GM12872 (cell line): ENCODE data around the gene ANKRD13D.

ENCODE experiments used
- TF ChIP-seq, protein P1 (sequence below): IDR thresholded peaks from 3 replicates; pipeline ENCODE4 v1.5.1; 2011; ENCODE audit warnings: low read depth, mild to moderate bottlenecking, low read length, moderate library complexity; ENCODE audit not compliant: insufficient read depth

ANKRD13D gene

DNA sequence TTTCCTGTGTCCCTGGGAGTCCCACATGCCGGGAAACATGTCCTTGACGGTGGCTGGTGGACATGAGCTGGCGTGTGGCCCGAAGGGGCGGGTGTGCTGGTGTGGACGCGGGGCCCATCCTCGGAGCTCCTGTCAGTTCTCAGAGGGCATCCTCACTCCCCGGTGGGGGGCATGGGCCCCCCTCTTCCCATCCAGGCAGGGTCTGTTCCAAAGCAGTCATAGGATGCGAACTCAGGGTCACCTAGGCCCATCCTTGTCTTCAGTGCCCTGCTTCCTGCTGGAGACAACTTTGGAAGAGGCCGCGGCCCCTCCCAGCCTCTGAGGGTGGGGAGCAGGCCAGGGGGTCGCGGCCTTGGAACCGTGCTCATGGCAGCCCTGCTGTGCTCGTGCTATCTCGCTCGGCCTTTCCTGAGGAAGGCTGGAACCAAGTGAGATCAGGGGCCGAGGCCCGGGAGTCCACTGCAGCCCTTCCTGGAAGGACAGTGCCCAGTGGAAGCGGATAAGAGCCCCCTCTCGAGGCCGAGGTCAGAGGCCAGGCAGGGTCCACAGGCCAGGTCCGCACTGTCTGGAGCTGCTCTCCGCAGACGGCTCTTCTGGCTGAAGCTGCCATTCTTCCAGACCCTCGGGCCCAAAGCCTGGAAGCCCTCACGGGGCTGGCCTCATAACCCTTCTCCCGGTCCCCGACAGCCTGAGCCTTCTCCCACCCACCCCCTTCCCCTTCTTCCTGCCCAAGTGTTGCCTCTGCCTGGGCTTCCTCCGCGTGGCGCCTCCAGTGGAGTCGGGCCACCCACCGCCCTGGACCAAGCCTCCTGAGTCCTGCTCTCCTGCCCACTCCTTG lies 14.1 kb upstream of the ANKRD13D start:
- TF ChIP-seq, protein P1, sequence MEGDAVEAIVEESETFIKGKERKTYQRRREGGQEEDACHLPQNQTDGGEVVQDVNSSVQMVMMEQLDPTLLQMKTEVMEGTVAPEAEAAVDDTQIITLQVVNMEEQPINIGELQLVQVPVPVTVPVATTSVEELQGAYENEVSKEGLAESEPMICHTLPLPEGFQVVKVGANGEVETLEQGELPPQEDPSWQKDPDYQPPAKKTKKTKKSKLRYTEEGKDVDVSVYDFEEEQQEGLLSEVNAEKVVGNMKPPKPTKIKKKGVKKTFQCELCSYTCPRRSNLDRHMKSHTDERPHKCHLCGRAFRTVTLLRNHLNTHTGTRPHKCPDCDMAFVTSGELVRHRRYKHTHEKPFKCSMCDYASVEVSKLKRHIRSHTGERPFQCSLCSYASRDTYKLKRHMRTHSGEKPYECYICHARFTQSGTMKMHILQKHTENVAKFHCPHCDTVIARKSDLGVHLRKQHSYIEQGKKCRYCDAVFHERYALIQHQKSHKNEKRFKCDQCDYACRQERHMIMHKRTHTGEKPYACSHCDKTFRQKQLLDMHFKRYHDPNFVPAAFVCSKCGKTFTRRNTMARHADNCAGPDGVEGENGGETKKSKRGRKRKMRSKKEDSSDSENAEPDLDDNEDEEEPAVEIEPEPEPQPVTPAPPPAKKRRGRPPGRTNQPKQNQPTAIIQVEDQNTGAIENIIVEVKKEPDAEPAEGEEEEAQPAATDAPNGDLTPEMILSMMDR: no peak

DNA sequence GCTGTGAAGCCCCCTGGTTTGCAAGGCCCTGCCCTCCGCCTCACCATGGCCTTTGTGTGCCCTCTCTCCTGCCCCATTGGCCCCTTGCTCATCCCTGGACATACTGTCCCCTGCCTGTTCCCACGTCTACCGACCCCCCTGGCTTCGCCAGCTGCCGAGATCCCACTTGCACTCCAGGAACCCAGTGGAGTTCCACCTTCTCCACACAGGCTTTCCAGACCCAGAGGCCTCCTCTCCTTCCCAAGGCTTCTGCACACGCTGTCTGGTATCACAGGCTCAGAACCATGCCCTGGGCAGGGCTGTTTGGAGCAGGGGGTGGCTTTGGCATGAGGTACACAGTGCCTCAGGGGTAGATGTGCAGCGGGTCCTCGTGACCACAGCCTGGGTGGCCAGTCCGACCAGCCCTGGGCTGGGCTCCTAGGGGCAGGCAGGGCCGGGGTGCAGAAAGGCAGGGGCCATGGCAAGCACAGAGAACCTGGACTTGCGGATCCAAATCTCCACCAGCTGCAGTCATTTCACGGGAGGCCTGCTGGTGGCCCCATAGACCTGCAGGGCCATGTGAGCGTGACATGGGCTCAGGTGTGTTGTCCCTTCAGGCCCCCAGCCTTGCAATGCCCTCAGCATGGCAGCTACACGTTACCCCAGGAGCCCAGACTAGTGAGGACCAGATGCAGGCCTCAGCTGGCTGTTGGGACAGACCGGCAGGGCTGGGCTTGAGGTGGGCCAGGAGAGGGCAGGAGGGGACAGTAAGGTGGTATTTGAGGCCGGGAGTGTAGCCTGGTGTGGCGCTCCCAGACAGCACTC lies 13.3 kb upstream of the ANKRD13D start:
- TF ChIP-seq, protein P1: no peak

DNA sequence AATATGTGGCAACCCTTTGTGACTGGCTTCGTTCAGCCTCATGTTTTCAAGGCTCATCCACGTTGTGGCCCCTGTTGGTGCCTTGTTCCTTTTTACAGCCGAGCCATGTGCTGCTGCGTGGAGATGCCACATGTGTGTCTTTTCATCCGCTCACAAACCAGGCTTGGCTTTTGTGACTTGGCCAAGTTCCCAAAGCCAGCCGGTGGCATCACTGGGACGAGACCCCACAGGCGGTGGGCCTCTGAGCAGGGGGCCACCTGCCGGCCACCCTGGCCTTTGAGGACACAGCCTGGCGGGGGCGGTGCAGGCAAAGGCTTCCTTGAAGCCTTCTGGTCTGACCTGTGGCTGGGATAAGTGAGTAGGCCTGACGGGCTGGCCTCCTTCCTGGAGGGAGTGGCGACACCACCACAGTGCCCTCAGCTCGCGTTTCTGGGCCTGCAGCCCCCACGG lies 12.3 kb upstream of the ANKRD13D start:
- TF ChIP-seq, protein P1: peak; percentile 37; the same call in 1 of the 3 replicates

DNA sequence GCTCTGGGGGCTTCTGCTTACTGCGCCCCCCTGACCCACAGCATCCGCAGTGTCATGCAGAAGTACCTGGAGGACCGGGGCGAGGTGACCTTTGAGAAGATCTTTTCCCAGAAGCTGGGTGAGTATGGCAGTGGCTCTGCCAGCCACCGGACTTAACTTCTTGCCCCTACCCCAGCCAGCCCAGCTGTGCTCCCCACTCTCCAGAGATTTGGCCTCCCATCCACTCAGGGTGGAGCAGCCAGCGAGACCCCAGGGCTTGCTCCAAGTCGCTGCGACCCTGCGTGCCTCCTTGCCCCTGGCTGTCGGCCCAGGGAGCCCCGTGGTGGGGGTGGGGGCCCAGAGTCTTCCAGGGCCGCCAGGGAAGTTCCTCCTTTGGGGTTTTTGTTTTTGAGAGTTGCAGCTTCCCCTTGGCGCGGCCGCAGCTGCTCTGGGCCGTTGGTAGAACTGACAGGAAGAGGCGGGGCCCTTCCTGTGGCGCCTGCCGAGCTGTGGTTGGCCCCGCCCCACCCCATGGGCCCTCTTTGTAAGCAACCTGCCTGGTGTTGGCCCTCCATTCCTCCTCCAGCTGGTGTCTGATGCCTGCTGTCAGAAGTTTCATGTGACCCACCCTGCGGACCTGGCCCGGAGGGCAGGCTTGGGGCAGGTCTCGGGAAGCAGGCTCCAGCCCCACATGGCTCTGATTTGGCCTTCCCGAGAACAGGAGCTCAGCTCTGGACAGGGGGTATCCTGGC lies 11.7 kb upstream of the ANKRD13D start:
- TF ChIP-seq, protein P1: no peak

DNA sequence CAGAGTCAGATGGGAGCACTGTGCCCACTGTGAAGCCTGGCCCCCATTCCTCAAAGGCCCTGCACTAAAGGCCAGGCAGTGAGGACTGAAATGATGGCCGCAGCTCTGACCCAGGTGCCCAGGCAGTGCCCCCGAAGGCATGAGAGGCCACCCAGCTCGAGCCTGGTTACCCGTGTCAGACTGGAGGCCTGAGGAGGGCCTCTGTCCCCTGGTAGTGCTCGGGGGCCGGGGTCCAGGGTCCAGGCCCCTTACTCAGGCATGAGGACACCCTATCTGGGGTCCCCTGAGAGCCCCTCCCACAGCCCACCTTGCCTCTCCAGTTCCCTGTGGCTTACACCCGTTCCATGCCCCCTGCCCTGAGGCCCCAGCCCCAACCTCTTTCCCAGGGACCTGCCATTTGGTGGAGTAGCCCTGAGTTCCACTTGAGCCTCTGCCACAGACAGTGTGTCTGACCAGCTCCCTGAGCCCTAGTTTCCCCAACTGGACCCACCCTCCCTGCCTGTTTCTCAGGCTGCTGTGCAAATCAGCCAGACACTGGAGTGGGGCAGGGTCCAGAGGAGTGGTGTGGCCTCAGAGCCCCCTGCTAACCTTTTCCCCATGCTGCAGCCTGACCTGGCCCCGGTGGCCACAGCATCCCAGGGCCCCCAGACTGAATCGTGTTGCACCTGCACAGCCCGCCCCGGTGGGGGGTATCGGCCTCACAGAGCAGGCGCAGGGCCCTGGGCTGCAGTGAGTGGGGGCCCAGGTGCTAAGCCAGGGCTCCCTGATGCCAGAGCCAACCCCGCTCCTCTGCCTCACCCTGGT lies 10.8 kb upstream of the ANKRD13D start:
- TF ChIP-seq, protein P1: no peak

DNA sequence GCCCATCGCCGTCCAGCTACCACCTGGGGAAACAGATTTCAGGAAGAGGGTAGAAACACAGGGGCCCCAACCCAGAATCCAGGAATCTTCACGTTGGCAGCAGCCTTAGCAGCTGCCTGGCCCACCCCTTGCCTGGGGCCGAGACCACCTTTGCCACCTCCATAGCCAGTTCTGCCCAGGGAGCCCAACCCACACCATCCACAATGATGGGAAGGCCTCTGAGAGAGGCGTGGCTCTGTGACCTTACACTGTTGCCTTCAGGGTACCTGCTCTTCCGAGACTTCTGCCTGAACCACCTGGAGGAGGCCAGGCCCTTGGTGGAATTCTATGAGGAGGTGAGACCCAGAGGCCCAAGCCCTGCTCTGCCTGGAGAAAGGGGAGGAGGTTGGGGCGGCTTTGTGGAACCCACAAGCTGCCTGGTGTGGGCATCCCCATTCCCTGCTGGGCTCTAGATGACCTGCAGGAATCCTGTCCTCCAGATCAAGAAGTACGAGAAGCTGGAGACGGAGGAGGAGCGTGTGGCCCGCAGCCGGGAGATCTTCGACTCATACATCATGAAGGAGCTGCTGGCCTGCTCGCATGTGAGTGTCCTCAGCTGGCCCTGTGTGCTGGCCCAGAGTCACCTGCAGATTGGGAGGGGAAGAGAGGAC lies 10.0 kb upstream of the ANKRD13D start:
- TF ChIP-seq, protein P1: no peak
